WTC11 (cell line): Measurements from ENCODE around the gene SDE2. TPM values are rescaled to one million over a fixed set of nuclear protein-coding genes. Genes with fewer than 3 reads are reported as not detected.
"Not testable (repeated sequence)": the region's sequence is repeated elsewhere in the genome, so short reads cannot be mapped to it uniquely, and the experiment has no call there.

Experiments used
- ATAC-seq: fragments of 200-7000 bp; cut with Tn5 transposase; 2 replicates; pipeline ENCODE4 v1.10.0; 2021; ENCODE audit warnings: mild to moderate bottlenecking, moderate library complexity
- CTCF ChIA-PET: fragments of 300-600 bp; sonication (Branson Sonifier 250); formaldehyde crosslinking; loops from one replicate; lab custom pipeline; 2021; ENCODE audit warnings: antibody characterized with exemption; lab: Charles Lee
- POLR2A ChIA-PET: fragments of 350-600 bp; sonication (Branson Sonifier 250); formaldehyde crosslinking; loops from one replicate; lab custom pipeline; 2021; ENCODE audit warnings: antibody characterized with exemption; lab: Charles Lee
- DNase-seq: peaks from one replicate; pipeline ENCODE4 v3.0.0; 2021; ENCODE audit warnings: low spot score
- H3K27ac Mint-ChIP-seq: 2 replicates; pipeline ENCODE4 v1.8.0; 2021; ENCODE audit warnings: mixed read lengths
- H3K27me3 Mint-ChIP-seq: 2 replicates; pipeline ENCODE4 v1.8.0; 2021; ENCODE audit warnings: low read depth, mild to moderate bottlenecking, moderate library complexity, mixed read lengths
- H3K36me3 Mint-ChIP-seq: 2 replicates; pipeline ENCODE4 v1.8.0; 2021; ENCODE audit warnings: mixed read lengths
- H3K4me1 Mint-ChIP-seq: 2 replicates; pipeline ENCODE4 v1.8.0; 2022; ENCODE audit warnings: mixed read lengths
- H3K4me3 Mint-ChIP-seq: 2 replicates; pipeline ENCODE4 v1.8.0; 2021; ENCODE audit warnings: mild to moderate bottlenecking, moderate library complexity, mixed read lengths
- H3K9me3 Mint-ChIP-seq: 2 replicates; pipeline ENCODE4 v1.8.0; 2021; ENCODE audit warnings: mixed read lengths
- ATF1 ChIP-seq: sonication (generic); formaldehyde crosslinking; IDR thresholded peaks from 2 replicates; pipeline ENCODE4 v1.8.1; 2023; ENCODE audit warnings: mild to moderate bottlenecking, moderate library complexity, missing genetic modification reagents
- E2F1 ChIP-seq: sonication (generic); formaldehyde crosslinking; IDR thresholded peaks from 2 replicates; pipeline ENCODE4 v1.8.0; 2022; ENCODE audit warnings: mild to moderate bottlenecking, missing genetic modification reagents
- ELF4 ChIP-seq: sonication (generic); formaldehyde crosslinking; IDR thresholded peaks from 2 replicates; pipeline ENCODE4 v1.8.1; 2022; ENCODE audit warnings: low read depth, mild to moderate bottlenecking, moderate library complexity, missing genetic modification reagents
- ETV6 ChIP-seq: sonication (generic); formaldehyde crosslinking; IDR thresholded peaks from 2 replicates; pipeline ENCODE4 v1.8.1; 2022; ENCODE audit warnings: mild to moderate bottlenecking, missing genetic modification reagents
- FOXJ3 ChIP-seq: sonication (generic); formaldehyde crosslinking; IDR thresholded peaks from 2 replicates; pipeline ENCODE4 v1.9.0; 2021; ENCODE audit warnings: missing genetic modification reagents, mild to moderate bottlenecking, borderline replicate concordance
- FOXP1 ChIP-seq: sonication (generic); formaldehyde crosslinking; IDR thresholded peaks from 2 replicates; pipeline ENCODE4 v1.8.0; 2022; ENCODE audit warnings: missing genetic modification reagents, mild to moderate bottlenecking, moderate library complexity, borderline replicate concordance
- GABPB1 ChIP-seq: sonication (generic); formaldehyde crosslinking; IDR thresholded peaks from 2 replicates; pipeline ENCODE4 v1.8.1; 2023; ENCODE audit warnings: mild to moderate bottlenecking, missing genetic modification reagents
- GRHL2 ChIP-seq: fragments of 250-450 bp; sonication (Bioruptor Pico); IDR thresholded peaks from 2 replicates; pipeline ENCODE4 v1.8.0; 2022; ENCODE audit warnings: mild to moderate bottlenecking, moderate library complexity; ENCODE audit not compliant: insufficient replicate concordance, severe bottlenecking
- GTF2I ChIP-seq: fragments of 250-450 bp; sonication (Bioruptor Pico); conservative IDR thresholded peaks from 2 replicates; pipeline ENCODE4 v1.4.0; 2021; ENCODE audit warnings: mild to moderate bottlenecking
- HMGA2 ChIP-seq: fragments of 250-450 bp; sonication (Bioruptor Pico); IDR thresholded peaks from 2 replicates; pipeline ENCODE4 v1.4.0; 2021; ENCODE audit warnings: mild to moderate bottlenecking, moderate library complexity
- MLX ChIP-seq: sonication (generic); formaldehyde crosslinking; IDR thresholded peaks from 2 replicates; pipeline ENCODE4 v1.8.1; 2023; ENCODE audit warnings: mild to moderate bottlenecking, missing genetic modification reagents, moderate library complexity
- NR1H2 ChIP-seq: sonication (generic); formaldehyde crosslinking; IDR thresholded peaks from 2 replicates; pipeline ENCODE4 v1.9.0; 2021; ENCODE audit warnings: mild to moderate bottlenecking, moderate library complexity, missing genetic modification reagents
- NR2C2 ChIP-seq: sonication (generic); formaldehyde crosslinking; IDR thresholded peaks from 2 replicates; pipeline ENCODE4 v1.8.0; 2022; ENCODE audit warnings: mild to moderate bottlenecking, missing genetic modification reagents
- OVOL2 ChIP-seq: fragments of 250-450 bp; sonication (Bioruptor Pico); IDR thresholded peaks from 2 replicates; pipeline ENCODE4 v1.9.0; 2021; ENCODE audit warnings: mild to moderate bottlenecking, borderline replicate concordance
- RORB ChIP-seq: fragments of 250-450 bp; sonication (Bioruptor Pico); IDR thresholded peaks from 2 replicates; pipeline ENCODE4 v1.9.0; 2021; ENCODE audit warnings: mild to moderate bottlenecking
- SP1 ChIP-seq: sonication (generic); formaldehyde crosslinking; conservative IDR thresholded peaks from 2 replicates; pipeline ENCODE4 v1.8.1; 2022; ENCODE audit warnings: missing genetic modification reagents
- TCF7 ChIP-seq: sonication (generic); formaldehyde crosslinking; IDR thresholded peaks from 2 replicates; pipeline ENCODE4 v1.8.0; 2022; ENCODE audit warnings: mild to moderate bottlenecking, low read depth, missing genetic modification reagents, moderate library complexity
- TEAD1 ChIP-seq: sonication (generic); formaldehyde crosslinking; IDR thresholded peaks from 2 replicates; pipeline ENCODE4 v1.8.0; 2022; ENCODE audit warnings: mild to moderate bottlenecking, missing genetic modification reagents
- ZNF232 ChIP-seq: sonication (generic); formaldehyde crosslinking; IDR thresholded peaks from 2 replicates; pipeline ENCODE4 v1.8.0; 2022; ENCODE audit warnings: mild to moderate bottlenecking, missing genetic modification reagents
- ZNF263 ChIP-seq: sonication (generic); formaldehyde crosslinking; IDR thresholded peaks from 2 replicates; pipeline ENCODE4 v1.8.1; 2022; ENCODE audit warnings: low read depth, mild to moderate bottlenecking, moderate library complexity, missing genetic modification reagents
- total RNA-seq: library from RNA; stranded (reverse); gene quantifications from 3 replicates; pipeline ENCODE4 v1.2.3, GENCODE V29; 2021
- TF ChIP-seq, protein P1 (sequence below): sonication (generic); formaldehyde crosslinking; IDR thresholded peaks from 2 replicates; pipeline ENCODE4 v1.8.1; 2022; ENCODE audit warnings: mild to moderate bottlenecking, missing genetic modification reagents, moderate library complexity, borderline replicate concordance
- TF ChIP-seq, protein P2 (sequence below): fragments of 250-450 bp; sonication (Bioruptor Pico); IDR thresholded peaks from 2 replicates; pipeline ENCODE4 v2.1.2; 2022; ENCODE audit warnings: mild to moderate bottlenecking, moderate library complexity
- TF ChIP-seq, protein P3 (sequence below): sonication (generic); formaldehyde crosslinking; IDR thresholded peaks from 2 replicates; pipeline ENCODE4 v1.8.1; 2022; ENCODE audit warnings: mild to moderate bottlenecking, moderate library complexity, missing genetic modification reagents

The SDE2 gene
- total RNA-seq, 1 experiment from 2014 or later, result 17.2 TPM

- CTCF ChIA-PET, result interaction anchor here (1.0 to 1.5 kb wide), 3 partner anchors 25 to 98 kb away, joined by 3 to 5 read pairs (median 3); no protein-coding TSS in a partner anchor
- H3K27ac Mint-ChIP-seq, result no peak overlapping the region
- DNase-seq, result no peak
- peaks cover 15% of the 10 kb centered on the region for H3K4me1 Mint-ChIP-seq
- H3K4me3 Mint-ChIP-seq, result no peak overlapping the region
- H3K9me3 Mint-ChIP-seq, result no peaks in the 10 kb centered on the region
- ATAC-seq, result no peak
- POLR2A ChIA-PET, result no interaction called here
- peaks cover 11% of the 10 kb centered on the region for H3K27me3 Mint-ChIP-seq
- TF ChIP-seq ZNF263 (no peak), SP1 (CRISPR knock-in tag) (no peak), FOXJ3 (CRISPR knock-in tag) (no peak), MLX (CRISPR knock-in tag) (no peak)
- TF ChIP-seq, protein P1, sequence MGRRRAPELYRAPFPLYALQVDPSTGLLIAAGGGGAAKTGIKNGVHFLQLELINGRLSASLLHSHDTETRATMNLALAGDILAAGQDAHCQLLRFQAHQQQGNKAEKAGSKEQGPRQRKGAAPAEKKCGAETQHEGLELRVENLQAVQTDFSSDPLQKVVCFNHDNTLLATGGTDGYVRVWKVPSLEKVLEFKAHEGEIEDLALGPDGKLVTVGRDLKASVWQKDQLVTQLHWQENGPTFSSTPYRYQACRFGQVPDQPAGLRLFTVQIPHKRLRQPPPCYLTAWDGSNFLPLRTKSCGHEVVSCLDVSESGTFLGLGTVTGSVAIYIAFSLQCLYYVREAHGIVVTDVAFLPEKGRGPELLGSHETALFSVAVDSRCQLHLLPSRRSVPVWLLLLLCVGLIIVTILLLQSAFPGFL (CRISPR knock-in tag), result no peak
- no peaks in the 10 kb centered on the region for H3K36me3 Mint-ChIP-seq
Measured at GRCh38 chr1:225936523-225936922, 62.6 kb downstream of the SDE2 start.

DNA sequence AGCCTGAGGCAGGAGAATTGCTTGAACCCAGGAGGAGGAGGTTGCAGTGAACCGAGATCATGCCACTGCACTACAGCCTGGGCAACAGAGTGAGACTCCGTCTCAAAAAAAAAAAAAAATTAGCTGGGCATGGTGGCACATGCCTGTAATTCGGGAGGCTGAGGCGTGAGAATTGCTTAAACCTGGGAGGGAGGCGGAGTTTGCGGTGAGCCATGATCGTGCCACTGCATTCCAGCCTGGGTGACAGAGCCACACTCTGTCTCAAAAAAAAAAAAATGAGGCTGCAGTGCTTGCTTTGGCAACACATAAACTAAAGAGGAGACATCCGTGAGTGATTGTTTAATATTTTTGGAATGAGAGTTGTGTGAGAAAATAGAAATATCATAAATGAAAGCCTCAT, 63.1 kb downstream of the SDE2 start:
- H3K4me1 Mint-ChIP-seq, result peaks cover 13% of the 10 kb centered on the region
- CTCF ChIA-PET, result interaction anchor here (1.0 to 1.5 kb wide), 3 partner anchors 25 to 97 kb away, joined by 3 to 5 read pairs (median 3); no protein-coding TSS in a partner anchor
- H3K36me3 Mint-ChIP-seq, ATAC-seq, H3K27me3 Mint-ChIP-seq, H3K27ac Mint-ChIP-seq, POLR2A ChIA-PET, H3K4me3 Mint-ChIP-seq, DNase-seq, H3K9me3 Mint-ChIP-seq: not testable (repeated sequence)

- Mint-ChIP-seq H3K4me3 (no peak overlapping the region), H3K36me3 (no peaks in the 10 kb centered on the region), H3K9me3 (no peaks in the 10 kb centered on the region), H3K4me1 (peaks cover 4% of the 10 kb centered on the region), H3K27me3 (no peaks in the 10 kb centered on the region), H3K27ac (no peak overlapping the region)
- no peak for DNase-seq
- no peak for ATAC-seq
- CTCF ChIA-PET, result interaction anchor here (1.5 kb wide), 1 partner anchor 11 kb away, joined by 3 read pairs; no protein-coding TSS in a partner anchor
- no peak for TF ChIP-seq ELF4
- TF ChIP-seq GRHL2 (CRISPR knock-in tag), result no peak
- TF ChIP-seq ZNF232, result no peak
- TF ChIP-seq ZNF263, result no peak
- TF ChIP-seq GABPB1 (CRISPR knock-in tag), result no peak
- no peak for TF ChIP-seq TEAD1
- TF ChIP-seq, protein P2, sequence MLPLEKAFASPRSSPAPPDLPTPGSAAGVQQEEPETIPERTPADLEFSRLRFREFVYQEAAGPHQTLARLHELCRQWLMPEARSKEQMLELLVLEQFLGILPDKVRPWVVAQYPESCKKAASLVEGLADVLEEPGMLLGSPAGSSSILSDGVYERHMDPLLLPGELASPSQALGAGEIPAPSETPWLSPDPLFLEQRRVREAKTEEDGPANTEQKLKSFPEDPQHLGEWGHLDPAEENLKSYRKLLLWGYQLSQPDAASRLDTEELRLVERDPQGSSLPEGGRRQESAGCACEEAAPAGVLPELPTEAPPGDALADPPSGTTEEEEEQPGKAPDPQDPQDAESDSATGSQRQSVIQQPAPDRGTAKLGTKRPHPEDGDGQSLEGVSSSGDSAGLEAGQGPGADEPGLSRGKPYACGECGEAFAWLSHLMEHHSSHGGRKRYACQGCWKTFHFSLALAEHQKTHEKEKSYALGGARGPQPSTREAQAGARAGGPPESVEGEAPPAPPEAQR, result no peak
- TF ChIP-seq FOXP1 (CRISPR knock-in tag), result no peak
- TF ChIP-seq RORB, result no peak
- no peak for TF ChIP-seq OVOL2 (CRISPR knock-in tag)
- no peak for TF ChIP-seq TCF7 (CRISPR knock-in tag)
- TF ChIP-seq, protein P3, sequence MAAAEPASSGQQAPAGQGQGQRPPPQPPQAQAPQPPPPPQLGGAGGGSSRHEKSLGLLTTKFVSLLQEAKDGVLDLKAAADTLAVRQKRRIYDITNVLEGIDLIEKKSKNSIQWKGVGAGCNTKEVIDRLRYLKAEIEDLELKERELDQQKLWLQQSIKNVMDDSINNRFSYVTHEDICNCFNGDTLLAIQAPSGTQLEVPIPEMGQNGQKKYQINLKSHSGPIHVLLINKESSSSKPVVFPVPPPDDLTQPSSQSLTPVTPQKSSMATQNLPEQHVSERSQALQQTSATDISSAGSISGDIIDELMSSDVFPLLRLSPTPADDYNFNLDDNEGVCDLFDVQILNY (CRISPR knock-in tag), result no peak
- no peak for TF ChIP-seq E2F1 (CRISPR knock-in tag)
- no peak for TF ChIP-seq ETV6
- no peak for TF ChIP-seq NR1H2 (CRISPR knock-in tag)
- TF ChIP-seq GTF2I (CRISPR knock-in tag), result no peak
- no peak for TF ChIP-seq ATF1
- no peak for TF ChIP-seq HMGA2 (CRISPR knock-in tag)
- no peak for TF ChIP-seq NR2C2
- POLR2A ChIA-PET, result no interaction called here
Measured at GRCh38 chr1:225934711-225935110, 64.4 kb downstream of the SDE2 start.
